H1 (cell line): ENCODE data around the gene MED12L.

Experiments
- BACH1 ChIP-seq: IDR thresholded peaks from 2 replicates; pipeline ENCODE4 v1.6.1; 2012; ENCODE audit warnings: low read length, improper control_type of control experiment
- CHD2 ChIP-seq: IDR thresholded peaks from 2 replicates; pipeline ENCODE4 v1.6.1; 2012; ENCODE audit warnings: low read length, improper control_type of control experiment
- CTCF ChIP-seq, 3 experiments: IDR thresholded peaks; 1 replicate in 2 of 3; 2 replicates in 1 of 3; pipeline versions ENCODE4 v1.5.1 to v1.6.1; 2011; ENCODE audit warnings: low read length in 3 of 3, mild to moderate bottlenecking in 3 of 3, inconsistent platforms in 2 of 3, low read depth in 1 of 3, moderate library complexity in 1 of 3; ENCODE audit not compliant: insufficient read depth in 1 of 3; ENCODE audit errors: control extremely low read depth in 1 of 3
- JUND ChIP-seq: IDR thresholded peaks from 2 replicates; pipeline ENCODE4 v1.6.1; 2011; ENCODE audit warnings: mild to moderate bottlenecking, improper control_type of control experiment, low read length
- POLR2AphosphoS5 ChIP-seq: IDR thresholded peaks from 2 replicates; pipeline ENCODE4 v1.6.1; 2011; ENCODE audit warnings: low read depth, low read length
- RFX5 ChIP-seq: IDR thresholded peaks from 2 replicates; pipeline ENCODE4 v1.6.1; 2011; ENCODE audit warnings: low read depth, low read length, improper control_type of control experiment, borderline replicate concordance

GRCh38 chr3:151452841-151453240, 367.4 kb downstream of the MED12L start:
- TF ChIP-seq CTCF (IDR thresholded peaks at IDR 0.05; ENCODE audit: control extremely low read depth in 1 of 3, insufficient read depth in 1 of 3, low read depth in 1 of 3, low read length in 3 of 3) (no peak), JUND (no peak), CHD2 (no peak), POLR2AphosphoS5 (no peak), RFX5 (no peak), BACH1 (no peak)
